Measurements from ENCODE around the gene DEUP1.

- TF ChIP-seq EZH2 (IDR thresholded peaks at IDR 0.05) = no peak
- TF ChIP-seq POLR2AphosphoS5 (IDR thresholded peaks at IDR 0.05; ENCODE audit: borderline replicate concordance, low read depth, low read length) = no peak
These were observed 150.2 kb downstream of the DEUP1 start for GRCh38 chr11:93480756-93481155.

All from SK-N-MC (cell line).